ENCODE measurements around the gene AMBRA1.
A peak's percentile ranks its signal among the peaks of the same experiment; 100 is the strongest.

Gene AMBRA1

GRCh38 chr11:46388619-46389449 is 205.0 kb downstream of the AMBRA1 start:
- no peak overlapping the region for H3K56ac ChIP-seq (ENCODE audit: low read length)
- H3K9ac ChIP-seq (ENCODE audit: low read length), result no peak overlapping the region
- no peak overlapping the region for H2BK120ac ChIP-seq (ENCODE audit: low read depth, low read length)
- H3K79me1 ChIP-seq (ENCODE audit: low read length), result no peaks in the 10 kb centered on the region
- H3K4me3 ChIP-seq (ENCODE audit: low read length), result no peak overlapping the region
- no peak overlapping the region for H3K27ac ChIP-seq (ENCODE audit: low read depth, low read length)
- H4K8ac ChIP-seq (ENCODE audit: low read depth, low read length), result no peak overlapping the region
- no CpG with 5 or more reads among the region's 21 CpGs for WGBS (ENCODE audit: extremely low coverage, insufficient coverage, low lambda C conversion rate)
- no peak overlapping the region for H2AK5ac ChIP-seq (ENCODE audit: low read length)
- no peak overlapping the region for H2BK5ac ChIP-seq (ENCODE audit: low read length)
- H3K18ac ChIP-seq (ENCODE audit: low read length), result no peak overlapping the region
- H3K36me3 ChIP-seq (ENCODE audit: control insufficient read depth, insufficient read depth, low read length), result no peaks in the 10 kb centered on the region
- DNase-seq, result peak; percentile 86
- H3K23ac ChIP-seq (ENCODE audit: low read length), result no peak overlapping the region
- peak overlapping the region; percentile 18 for H3K4me2 ChIP-seq (ENCODE audit: low read length)
- H3K4me1 ChIP-seq (ENCODE audit: control insufficient read depth, low read depth, low read length), result peaks cover 6% of the 10 kb centered on the region
- H4K5ac ChIP-seq (ENCODE audit: low read length), result no peak overlapping the region
- H3K79me2 ChIP-seq (ENCODE audit: control insufficient read depth, insufficient read depth, low read length), result no peaks in the 10 kb centered on the region
- H3K27me3 ChIP-seq (ENCODE audit: insufficient read depth, low read length, poor library complexity), result peaks cover 16% of the 10 kb centered on the region
- no peak overlapping the region for H2BK15ac ChIP-seq (replicated peaks; ENCODE audit: low read depth)
- H3K4ac ChIP-seq (ENCODE audit: low read depth, low read length), result no peak overlapping the region

- H3K36me3 ChIP-seq (ENCODE audit: control insufficient read depth, insufficient read depth, low read length), result no peaks in the 10 kb centered on the region
- H4K8ac ChIP-seq (ENCODE audit: low read depth, low read length), result no peak overlapping the region
- no peak overlapping the region for H3K4me3 ChIP-seq (ENCODE audit: low read length)
- H3K27ac ChIP-seq (ENCODE audit: low read depth, low read length), result no peak overlapping the region
- no peak overlapping the region for H3K4ac ChIP-seq (ENCODE audit: low read depth, low read length)
- no peak overlapping the region for H2BK15ac ChIP-seq (replicated peaks; ENCODE audit: low read depth)
- no peaks in the 10 kb centered on the region for H3K79me1 ChIP-seq (ENCODE audit: low read length)
- H2BK120ac ChIP-seq (ENCODE audit: low read depth, low read length), result no peak overlapping the region
- no peak overlapping the region for H3K18ac ChIP-seq (ENCODE audit: low read length)
- H4K5ac ChIP-seq (ENCODE audit: low read length), result no peak overlapping the region
- peaks cover 16% of the 10 kb centered on the region for H3K27me3 ChIP-seq (ENCODE audit: insufficient read depth, low read length, poor library complexity)
- H3K56ac ChIP-seq (ENCODE audit: low read length), result peak overlapping the region; percentile 29
- WGBS (ENCODE audit: extremely low coverage, insufficient coverage, low lambda C conversion rate), result no CpG with 5 or more reads among the region's 24 CpGs
- H3K79me2 ChIP-seq (ENCODE audit: control insufficient read depth, insufficient read depth, low read length), result no peaks in the 10 kb centered on the region
- peak overlapping the region; percentile 18 for H3K4me2 ChIP-seq (ENCODE audit: low read length)
- H3K23ac ChIP-seq (ENCODE audit: low read length), result no peak overlapping the region
- peak overlapping the region; percentile 34 for H3K9ac ChIP-seq (ENCODE audit: low read length)
- no peak for DNase-seq
- H2AK5ac ChIP-seq (ENCODE audit: low read length), result no peak overlapping the region
- no peak overlapping the region for H2BK5ac ChIP-seq (ENCODE audit: low read length)
- H3K4me1 ChIP-seq (ENCODE audit: control insufficient read depth, low read depth, low read length), result peaks cover 6% of the 10 kb centered on the region
Measured at GRCh38 chr11:46387919-46388618, 205.8 kb downstream of the AMBRA1 start.

- Histone ChIP-seq H2BK5ac (ENCODE audit: low read length) (no peak overlapping the region), H2BK15ac (replicated peaks; ENCODE audit: low read depth) (no peak overlapping the region), H2AK5ac (ENCODE audit: low read length) (no peak overlapping the region), H3K79me1 (ENCODE audit: low read length) (no peaks in the 10 kb centered on the region), H3K4me2 (ENCODE audit: low read length) (no peak overlapping the region), H4K8ac (ENCODE audit: low read depth, low read length) (no peak overlapping the region), H4K5ac (ENCODE audit: low read length) (no peak overlapping the region), H3K9ac (ENCODE audit: low read length) (no peak overlapping the region), H3K27ac (ENCODE audit: low read depth, low read length) (no peak overlapping the region), H3K79me2 (ENCODE audit: control insufficient read depth, insufficient read depth, low read length) (no peaks in the 10 kb centered on the region), H3K4ac (ENCODE audit: low read depth, low read length) (no peak overlapping the region), H3K18ac (ENCODE audit: low read length) (no peak overlapping the region), H3K4me1 (ENCODE audit: control insufficient read depth, low read depth, low read length) (peaks cover 9% of the 10 kb centered on the region), H3K27me3 (ENCODE audit: insufficient read depth, low read length, poor library complexity) (peaks cover 16% of the 10 kb centered on the region), H3K23ac (ENCODE audit: low read length) (no peak overlapping the region), H3K4me3 (ENCODE audit: low read length) (no peak overlapping the region), H3K36me3 (ENCODE audit: control insufficient read depth, insufficient read depth, low read length) (no peaks in the 10 kb centered on the region), H3K56ac (ENCODE audit: low read length) (no peak overlapping the region), H2BK120ac (ENCODE audit: low read depth, low read length) (no peak overlapping the region)
- no peak for DNase-seq
- no CpG with 5 or more reads among the region's 5 CpGs for WGBS (ENCODE audit: extremely low coverage, insufficient coverage, low lambda C conversion rate)
Measured at GRCh38 chr11:46387456-46387855, 206.4 kb downstream of the AMBRA1 start.

- Histone ChIP-seq H3K4ac (ENCODE audit: low read depth, low read length) (no peak overlapping the region), H2BK5ac (ENCODE audit: low read length) (no peak overlapping the region), H3K27ac (ENCODE audit: low read depth, low read length) (no peak overlapping the region), H3K4me3 (ENCODE audit: low read length) (no peak overlapping the region), H3K4me2 (ENCODE audit: low read length) (no peak overlapping the region), H4K5ac (ENCODE audit: low read length) (no peak overlapping the region), H3K4me1 (ENCODE audit: control insufficient read depth, low read depth, low read length) (peaks cover 9% of the 10 kb centered on the region), H3K23ac (ENCODE audit: low read length) (no peak overlapping the region), H3K56ac (ENCODE audit: low read length) (no peak overlapping the region), H4K8ac (ENCODE audit: low read depth, low read length) (no peak overlapping the region), H3K18ac (ENCODE audit: low read length) (no peak overlapping the region), H3K79me1 (ENCODE audit: low read length) (no peaks in the 10 kb centered on the region), H2AK5ac (ENCODE audit: low read length) (no peak overlapping the region), H3K9ac (ENCODE audit: low read length) (no peak overlapping the region), H2BK15ac (replicated peaks; ENCODE audit: low read depth) (no peak overlapping the region), H3K36me3 (ENCODE audit: control insufficient read depth, insufficient read depth, low read length) (no peaks in the 10 kb centered on the region), H2BK120ac (ENCODE audit: low read depth, low read length) (no peak overlapping the region), H3K79me2 (ENCODE audit: control insufficient read depth, insufficient read depth, low read length) (no peaks in the 10 kb centered on the region), H3K27me3 (ENCODE audit: insufficient read depth, low read length, poor library complexity) (peaks cover 16% of the 10 kb centered on the region)
- WGBS (ENCODE audit: extremely low coverage, insufficient coverage, low lambda C conversion rate), result no CpG with 5 or more reads among the region's 4 CpGs
- DNase-seq, result no peak
Measured at GRCh38 chr11:46386674-46387073, 207.1 kb downstream of the AMBRA1 start.

GRCh38 chr11:46386005-46386578 is 207.7 kb downstream of the AMBRA1 start:
- no peaks in the 10 kb centered on the region for H3K79me2 ChIP-seq (ENCODE audit: control insufficient read depth, insufficient read depth, low read length)

More at GRCh38 chr11:46386005-46386578, 207.7 kb downstream of the AMBRA1 start:
- Histone ChIP-seq H3K27me3 (ENCODE audit: insufficient read depth, low read length, poor library complexity) (peaks cover 13% of the 10 kb centered on the region), H3K4ac (ENCODE audit: low read depth, low read length) (no peak overlapping the region), H4K8ac (ENCODE audit: low read depth, low read length) (no peak overlapping the region), H3K4me3 (ENCODE audit: low read length) (no peak overlapping the region), H3K4me2 (ENCODE audit: low read length) (no peak overlapping the region), H2BK5ac (ENCODE audit: low read length) (no peak overlapping the region), H3K56ac (ENCODE audit: low read length) (no peak overlapping the region), H3K79me1 (ENCODE audit: low read length) (no peaks in the 10 kb centered on the region), H4K5ac (ENCODE audit: low read length) (no peak overlapping the region), H3K23ac (ENCODE audit: low read length) (no peak overlapping the region), H3K27ac (ENCODE audit: low read depth, low read length) (no peak overlapping the region), H3K4me1 (ENCODE audit: control insufficient read depth, low read depth, low read length) (peaks cover 9% of the 10 kb centered on the region), H2BK15ac (replicated peaks; ENCODE audit: low read depth) (no peak overlapping the region), H2BK120ac (ENCODE audit: low read depth, low read length) (no peak overlapping the region), H2AK5ac (ENCODE audit: low read length) (no peak overlapping the region), H3K36me3 (ENCODE audit: control insufficient read depth, insufficient read depth, low read length) (no peaks in the 10 kb centered on the region), H3K18ac (ENCODE audit: low read length) (no peak overlapping the region), H3K9ac (ENCODE audit: low read length) (no peak overlapping the region)
- WGBS (ENCODE audit: extremely low coverage, insufficient coverage, low lambda C conversion rate), result no CpG with 5 or more reads among the region's 25 CpGs
- DNase-seq, result no peak
